ENCODE measurements around the gene DAAM2.

The DAAM2 gene

DNA sequence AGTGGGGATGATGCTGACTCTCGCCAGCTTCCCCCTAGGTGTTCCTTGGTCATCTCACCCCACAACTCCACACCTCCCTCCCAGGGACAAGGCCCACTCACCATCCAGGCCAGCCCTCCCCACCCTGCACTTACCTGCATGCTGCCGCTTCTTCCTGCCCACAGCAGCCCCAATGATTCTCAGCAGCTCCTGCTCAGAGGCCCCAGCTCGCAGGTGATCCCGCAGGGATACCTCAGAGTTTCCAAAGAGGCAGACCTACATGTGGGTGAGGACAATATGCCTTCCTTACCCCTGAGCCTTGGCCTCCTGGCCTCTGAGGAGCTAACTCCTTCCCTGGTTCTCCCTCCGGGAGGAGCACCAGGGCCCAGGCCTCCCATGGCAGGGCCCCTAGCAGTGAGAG, 117.5 kb downstream of the DAAM2 start:
- no peak for DNase-seq (ENCODE audit: low read depth)

GRCh38 chr6:39910164-39910563, 118.0 kb downstream of the DAAM2 start:
- no peak for DNase-seq (ENCODE audit: low read depth)

- no peak for DNase-seq (ENCODE audit: low read depth)
These were observed 118.6 kb downstream of the DAAM2 start for GRCh38 chr6:39910744-39911143.

DNA sequence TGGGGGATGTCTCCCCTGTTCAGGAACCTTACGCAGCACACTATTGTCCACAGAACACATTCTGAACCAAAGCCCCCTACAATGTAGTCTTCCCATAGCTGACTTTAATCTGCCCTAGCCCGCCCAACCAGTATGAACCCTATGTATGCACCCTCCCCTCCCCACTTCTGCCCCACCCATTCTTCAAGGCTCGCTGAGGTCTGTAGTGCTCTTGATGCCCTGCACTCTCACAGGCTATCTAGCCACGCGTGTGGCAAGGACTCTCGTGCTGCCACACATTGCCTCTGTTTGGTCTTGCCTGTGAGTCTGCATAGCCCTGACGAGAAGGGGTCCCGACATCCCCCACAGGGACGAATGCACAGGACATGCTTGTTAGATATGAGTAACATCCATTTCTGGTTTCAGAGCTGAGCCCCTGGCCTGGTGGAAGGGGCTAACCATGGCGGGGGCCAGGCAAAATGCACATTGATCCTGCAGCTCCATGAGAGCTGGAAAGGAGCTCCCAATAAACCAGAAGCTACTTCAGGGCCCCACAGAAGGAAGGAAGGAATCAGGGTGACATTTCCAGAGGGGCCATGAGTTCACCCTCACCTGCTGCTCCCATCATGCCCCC, 119.4 kb downstream of the DAAM2 start:
- DNase-seq (ENCODE audit: low read depth) = no peak

GRCh38 chr6:39912446-39912845, 120.3 kb downstream of the DAAM2 start:
- DNase-seq (ENCODE audit: low read depth) = no peak

GRCh38 chr6:39913391-39913916, 121.3 kb downstream of the DAAM2 start:
- DNase-seq (ENCODE audit: low read depth) = no peak

DNA sequence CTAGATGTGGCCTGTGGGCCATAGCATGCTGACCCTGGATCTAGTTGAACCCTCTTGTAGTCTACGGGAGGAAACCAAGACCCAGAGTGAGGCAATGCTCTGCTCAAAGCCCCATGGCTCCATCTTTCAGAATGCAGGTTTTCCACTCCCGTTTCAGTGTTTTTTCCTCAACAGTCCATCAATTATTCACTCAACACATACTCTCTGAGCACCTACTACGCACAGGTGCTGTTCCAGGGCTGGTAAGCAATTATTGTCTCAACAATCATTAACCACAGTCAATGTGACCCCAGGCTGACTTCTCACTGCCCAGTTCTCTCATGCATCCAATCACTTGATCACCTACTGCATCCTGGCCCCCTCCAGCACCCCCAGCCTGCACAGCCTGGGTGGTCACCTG, 122.1 kb downstream of the DAAM2 start:
- DNase-seq (ENCODE audit: low read depth) = no peak

GRCh38 chr6:39915866-39916265, 123.7 kb downstream of the DAAM2 start:
- no peak for DNase-seq (ENCODE audit: low read depth)

DNA sequence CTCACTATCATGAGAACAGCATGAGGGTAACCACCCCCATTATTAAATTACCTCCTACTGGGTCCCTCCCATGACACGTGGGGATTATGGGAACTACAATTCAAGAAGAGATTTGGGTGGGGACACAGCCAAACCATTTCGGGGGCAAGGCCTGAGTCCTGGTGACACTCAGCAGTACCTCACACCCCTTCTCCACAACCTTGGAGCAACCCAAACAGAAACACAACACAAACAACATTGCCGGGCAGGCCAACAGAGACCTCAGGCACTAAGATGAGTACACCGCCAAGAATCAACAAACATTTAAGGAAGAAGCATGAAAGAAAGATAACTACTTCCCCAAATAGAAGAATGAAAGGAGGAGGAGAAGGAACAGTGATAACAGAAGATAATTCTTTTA, 125.2 kb downstream of the DAAM2 start:
- no peak for DNase-seq (ENCODE audit: low read depth)

DNA sequence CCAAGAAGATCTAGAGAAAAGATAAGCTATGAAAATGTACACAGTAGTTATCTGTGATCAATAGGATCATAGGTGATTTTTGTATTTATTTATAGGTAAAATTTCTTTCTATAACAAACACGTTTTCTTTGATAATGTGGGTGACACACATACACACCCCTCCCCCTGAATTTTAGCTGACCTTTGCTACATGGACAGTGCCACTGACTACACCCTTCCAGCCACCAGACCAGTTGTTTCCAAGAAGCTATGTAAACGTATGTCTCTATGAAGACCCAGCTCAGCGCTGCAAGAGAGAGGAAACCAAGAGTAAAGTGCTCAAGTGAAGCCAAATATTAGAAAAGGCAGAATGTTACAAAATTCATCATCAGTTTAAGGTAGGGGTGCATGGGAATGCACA, 125.8 kb downstream of the DAAM2 start:
- no peak for DNase-seq (ENCODE audit: low read depth)

DNA sequence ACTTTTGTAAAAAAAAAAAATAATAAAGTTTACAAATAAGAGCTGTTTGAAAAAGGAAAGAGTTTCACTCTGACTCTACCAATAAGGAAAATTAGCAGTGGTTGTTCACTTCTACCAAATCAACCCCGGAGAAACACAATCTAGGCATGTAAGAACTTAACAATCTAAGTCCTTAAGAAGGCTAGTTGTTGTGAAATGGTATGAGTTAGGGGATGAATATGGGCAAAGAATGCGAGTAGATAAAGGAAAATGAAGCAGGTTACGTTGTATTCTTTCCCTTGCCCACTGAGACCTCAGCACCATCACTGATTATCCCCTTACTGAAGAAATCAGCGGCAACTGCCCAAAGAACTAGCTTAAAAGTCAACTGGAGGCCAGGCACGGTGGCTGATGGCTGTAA, 126.7 kb downstream of the DAAM2 start:
- DNase-seq (ENCODE audit: low read depth) = peak; percentile 52

GRCh38 chr6:39920157-39920556, 128.0 kb downstream of the DAAM2 start:
- DNase-seq (ENCODE audit: low read depth) = no peak

GRCh38 chr6:39922821-39923220, 130.6 kb downstream of the DAAM2 start:
- no peak for DNase-seq (ENCODE audit: low read depth)

DNA sequence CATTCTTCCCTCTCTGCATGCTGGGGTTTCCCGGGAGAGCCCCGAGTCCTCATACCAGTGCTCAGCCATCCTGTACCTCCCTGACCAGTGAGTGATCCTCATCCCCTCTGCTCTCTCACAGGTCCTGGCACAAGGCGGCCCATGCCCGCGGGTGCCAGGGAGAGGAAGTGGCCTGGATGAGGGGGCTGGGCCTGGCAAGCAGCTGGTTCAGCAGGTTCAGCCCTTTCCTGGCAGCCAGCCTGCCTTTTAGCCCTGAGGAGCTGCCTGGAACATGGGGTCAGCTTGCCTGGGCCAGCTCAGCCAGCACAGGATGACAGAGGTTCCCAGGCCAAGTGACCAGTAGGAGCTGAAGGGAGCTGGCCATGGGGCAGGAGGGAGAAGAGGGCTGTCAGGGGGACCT, 131.2 kb downstream of the DAAM2 start:
- DNase-seq (ENCODE audit: low read depth) = no peak

DNA sequence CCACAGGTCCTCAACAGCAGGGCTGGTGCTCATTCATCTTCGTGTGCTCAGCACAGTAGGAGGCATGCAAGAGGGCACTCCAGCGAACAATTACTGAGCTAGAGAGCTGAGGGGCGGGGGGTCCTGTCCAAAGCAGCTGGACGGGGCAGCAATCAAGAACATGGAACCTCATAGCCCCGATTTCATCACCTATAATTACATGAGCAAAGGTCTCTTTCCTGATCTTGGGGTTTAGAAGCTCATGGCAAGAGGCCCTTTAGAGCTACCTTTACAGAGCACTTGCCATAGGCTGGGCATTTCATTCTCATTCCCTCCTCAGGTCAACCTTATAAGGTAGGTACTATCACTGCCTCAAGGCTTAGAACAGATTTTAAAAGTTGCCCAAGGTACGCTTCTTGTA, 131.7 kb downstream of the DAAM2 start:
- DNase-seq (ENCODE audit: low read depth) = no peak

DNA sequence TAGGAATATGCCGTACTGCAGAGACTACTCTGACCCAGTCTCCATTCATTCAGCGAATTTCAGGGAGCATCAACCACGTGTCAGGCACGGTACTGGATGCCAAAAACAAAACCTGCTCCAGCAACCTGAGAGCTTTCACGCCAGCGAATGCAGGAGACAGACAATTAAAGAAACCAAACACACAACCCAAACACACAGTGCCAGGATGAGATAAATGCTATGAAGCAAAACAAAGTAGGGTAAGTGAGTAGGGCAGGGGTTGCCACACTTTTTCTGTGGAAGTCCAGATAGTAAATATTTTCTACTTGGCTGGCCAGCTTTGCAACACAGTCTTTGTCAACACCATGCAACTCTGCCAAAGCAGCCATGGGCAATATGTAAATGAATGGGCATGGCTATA, 132.1 kb downstream of the DAAM2 start:
- no peak for DNase-seq (ENCODE audit: low read depth)

- DNase-seq (ENCODE audit: low read depth) = no peak
These were observed 133.2 kb downstream of the DAAM2 start for GRCh38 chr6:39925191-39925930.

DNA sequence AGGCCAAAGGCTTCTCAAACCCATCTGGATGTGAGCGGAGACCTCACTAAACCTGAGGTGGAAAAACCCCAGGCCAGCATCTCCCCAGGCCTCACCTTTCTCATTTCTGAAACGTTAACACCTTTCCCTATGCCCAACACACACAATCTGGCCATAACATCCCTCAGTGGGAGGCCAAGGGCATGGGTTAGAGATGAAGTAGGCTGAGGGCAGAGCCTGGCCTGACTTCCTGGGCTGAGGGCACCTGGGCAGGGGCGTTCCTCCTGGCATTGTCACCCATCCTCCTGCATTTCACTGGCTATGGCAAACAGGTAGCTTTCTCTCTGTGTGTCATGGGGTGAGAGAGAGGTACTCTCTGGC, 133.7 kb downstream of the DAAM2 start:
- DNase-seq (ENCODE audit: low read depth) = no peak

- no peak for DNase-seq (ENCODE audit: low read depth)
These were observed 134.5 kb downstream of the DAAM2 start for GRCh38 chr6:39926668-39927067.

GRCh38 chr6:39927159-39927558, 135.0 kb downstream of the DAAM2 start:
- DNase-seq (ENCODE audit: low read depth) = peak; percentile 58

GRCh38 chr6:39929039-39929732, 137.0 kb downstream of the DAAM2 start:
- DNase-seq (ENCODE audit: low read depth) = no peak

DNA sequence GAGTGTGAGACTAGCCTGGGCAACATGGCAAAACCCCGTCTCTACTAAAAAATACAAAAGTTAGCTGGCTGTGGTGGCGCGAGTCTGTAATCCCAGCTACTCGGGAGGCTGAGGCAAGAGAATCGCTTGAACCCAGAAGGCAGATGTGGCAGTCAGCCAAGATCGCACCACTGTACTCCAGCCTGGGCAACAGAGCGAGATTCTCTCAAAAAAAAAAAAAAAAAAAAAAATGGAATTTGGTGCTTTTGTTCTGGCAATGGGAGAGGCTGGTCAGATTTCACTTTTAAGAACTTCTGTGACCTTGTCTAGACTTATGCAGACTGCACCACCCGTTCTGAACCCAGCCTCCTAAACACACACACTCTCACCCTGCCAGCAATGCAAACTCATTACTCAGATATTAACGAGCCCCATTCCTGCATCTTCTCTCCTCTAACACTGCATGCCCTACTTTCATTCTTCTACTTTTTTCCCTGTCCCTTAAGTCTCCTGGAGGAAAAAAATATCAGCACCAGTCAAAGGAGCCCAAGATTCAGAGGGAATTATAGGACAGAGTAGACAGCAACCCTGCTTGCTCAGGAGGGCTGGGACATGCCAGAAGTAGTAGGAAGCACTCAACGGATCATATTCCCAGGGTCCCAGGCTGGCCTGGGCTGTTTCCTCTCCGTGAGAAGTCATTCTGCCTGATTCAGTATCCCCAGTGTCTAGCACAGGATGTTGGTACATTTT, 137.7 kb downstream of the DAAM2 start:
- DNase-seq (ENCODE audit: low read depth) = no peak

- no peak for DNase-seq (ENCODE audit: low read depth)
These were observed 138.4 kb downstream of the DAAM2 start for GRCh38 chr6:39930540-39930939.

All from amniotic epithelial cell (primary cell).